BJ (cell line): ENCODE measurements around the gene CACNB3. TPM values are rescaled to one million over a fixed set of nuclear protein-coding genes. Genes with fewer than 3 reads are reported as not detected.
A peak's percentile ranks its signal among the peaks of the same experiment; 100 is the strongest.
"Not testable (repeated sequence)": the region's sequence is repeated elsewhere in the genome, so short reads cannot be mapped to it uniquely, and the experiment has no call there.

Experiments used
- CTCF ChIA-PET: fragments of 350-600 bp; formaldehyde crosslinking; extraction: SDS; loops from one replicate; lab custom pipeline; 2021; ENCODE audit warnings: antibody characterized with exemption, inconsistent platforms; lab: Yijun Ruan, JAX
- POLR2A ChIA-PET: fragments of 300-600 bp; sonication (Branson Sonifier 250); formaldehyde crosslinking; extraction: SDS; loops from one replicate; lab custom pipeline; 2021; ENCODE audit warnings: antibody characterized with exemption; lab: Charles Lee
- DNase-seq: peaks from one replicate; pipeline ENCODE4 v3.0.0-alpha.2; 2011; ENCODE audit warnings: low read depth
- H3K27me3 ChIP-seq: 2 replicates; pipeline ENCODE4 v1.6.0; 2011; ENCODE audit warnings: low read length; ENCODE audit not compliant: control insufficient read depth, insufficient read depth
- H3K36me3 ChIP-seq: 2 replicates; pipeline ENCODE4 v1.5.1; 2011; ENCODE audit warnings: low read length; ENCODE audit not compliant: control insufficient read depth, insufficient read depth
- H3K4me3 ChIP-seq: 2 replicates; pipeline ENCODE4 v1.5.1; 2011; ENCODE audit warnings: low read depth, mild to moderate bottlenecking, control low read depth, low read length
- polyA plus RNA-seq: library from polyadenylated mRNA; depleted of rRNA; stranded (reverse); fragments of >200 nt; gene quantifications from 2 replicates; pipeline ENCODE4 v1.2.3, GENCODE V29; 2011
- TF ChIP-seq, protein P1 (sequence below): IDR thresholded peaks from 2 replicates; pipeline ENCODE4 v1.5.1; 2011; ENCODE audit warnings: low read depth, mild to moderate bottlenecking, control low read depth, inconsistent platforms, low read length, moderate library complexity; ENCODE audit not compliant: insufficient read depth

Gene CACNB3
- polyA plus RNA-seq, 1 experiment = 48.2 TPM

DNA sequence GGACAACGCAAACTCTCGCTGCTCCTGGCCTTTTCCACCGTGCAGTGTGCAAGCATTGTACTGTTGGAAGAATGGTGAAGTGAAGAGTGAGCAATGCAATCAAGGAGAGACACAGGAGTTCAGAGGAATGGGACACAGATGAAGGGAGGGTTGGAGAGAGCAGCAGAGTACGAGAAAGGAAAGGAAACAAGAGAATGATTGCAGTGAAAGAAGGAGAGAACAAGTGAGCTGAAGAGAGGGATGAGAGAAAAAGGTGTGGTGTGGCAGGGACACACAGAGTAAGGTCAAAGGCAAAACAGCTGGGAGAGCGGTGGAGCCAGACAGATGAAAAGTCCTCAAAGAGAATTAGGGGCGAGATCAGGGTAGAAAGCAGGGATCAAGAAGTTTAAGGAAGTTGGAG lies 13.0 kb downstream of the CACNB3 start:
- POLR2A ChIA-PET = no interaction called here
- peaks cover 57% of the 10 kb centered on the region for H3K36me3 ChIP-seq
- no peaks in the 10 kb centered on the region for H3K27me3 ChIP-seq

DNA sequence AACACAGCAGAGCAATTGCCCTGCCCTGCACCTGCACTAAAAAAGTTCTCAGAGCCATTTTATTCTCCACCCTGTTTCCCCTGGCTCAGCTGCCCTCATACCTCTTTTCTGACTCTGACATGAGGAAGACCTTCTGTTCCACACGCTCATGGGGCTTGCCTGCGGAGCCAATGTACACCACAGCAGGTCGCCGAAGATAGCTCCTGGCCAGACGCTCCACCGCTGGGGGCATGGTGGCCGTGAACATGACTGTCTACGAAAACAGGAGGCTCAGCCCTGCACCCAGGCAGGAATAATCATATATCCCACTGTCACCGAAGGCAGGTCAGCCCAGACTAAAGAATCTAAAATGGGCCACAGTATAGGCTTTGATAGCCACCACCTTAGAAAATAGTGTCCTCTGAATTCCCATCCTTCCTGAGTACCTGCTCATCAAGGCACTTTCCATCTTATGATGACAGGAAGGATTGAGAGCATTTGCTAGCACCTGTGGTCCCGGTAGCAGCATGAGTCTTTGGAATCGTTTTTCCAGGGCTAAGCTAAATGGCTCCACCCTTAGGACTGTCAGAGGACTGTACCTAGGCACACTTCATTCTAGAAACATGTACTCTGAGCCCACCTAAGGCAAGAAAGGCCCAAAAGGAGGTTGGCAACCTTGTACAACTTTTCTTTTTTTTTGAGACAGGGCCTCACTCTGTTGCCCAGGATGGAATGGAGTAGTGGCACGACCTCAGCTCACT lies 14.2 kb downstream of the CACNB3 start:
- ChIA-PET POLR2A (no interaction called here), CTCF (interaction anchor here (0.7 to 4.8 kb wide), 4 partner anchors 18 to 58 kb away, joined by 3 to 18 read pairs (median 4); no protein-coding TSS in a partner anchor)
- peaks cover 57% of the 10 kb centered on the region for H3K36me3 ChIP-seq
- DNase-seq = no peak
- TF ChIP-seq, protein P1, sequence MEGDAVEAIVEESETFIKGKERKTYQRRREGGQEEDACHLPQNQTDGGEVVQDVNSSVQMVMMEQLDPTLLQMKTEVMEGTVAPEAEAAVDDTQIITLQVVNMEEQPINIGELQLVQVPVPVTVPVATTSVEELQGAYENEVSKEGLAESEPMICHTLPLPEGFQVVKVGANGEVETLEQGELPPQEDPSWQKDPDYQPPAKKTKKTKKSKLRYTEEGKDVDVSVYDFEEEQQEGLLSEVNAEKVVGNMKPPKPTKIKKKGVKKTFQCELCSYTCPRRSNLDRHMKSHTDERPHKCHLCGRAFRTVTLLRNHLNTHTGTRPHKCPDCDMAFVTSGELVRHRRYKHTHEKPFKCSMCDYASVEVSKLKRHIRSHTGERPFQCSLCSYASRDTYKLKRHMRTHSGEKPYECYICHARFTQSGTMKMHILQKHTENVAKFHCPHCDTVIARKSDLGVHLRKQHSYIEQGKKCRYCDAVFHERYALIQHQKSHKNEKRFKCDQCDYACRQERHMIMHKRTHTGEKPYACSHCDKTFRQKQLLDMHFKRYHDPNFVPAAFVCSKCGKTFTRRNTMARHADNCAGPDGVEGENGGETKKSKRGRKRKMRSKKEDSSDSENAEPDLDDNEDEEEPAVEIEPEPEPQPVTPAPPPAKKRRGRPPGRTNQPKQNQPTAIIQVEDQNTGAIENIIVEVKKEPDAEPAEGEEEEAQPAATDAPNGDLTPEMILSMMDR = no peak
- no peaks in the 10 kb centered on the region for H3K27me3 ChIP-seq
- no peak overlapping the region for H3K4me3 ChIP-seq

More for the DNA sequence above, 13.0 kb downstream of the CACNB3 start:
- DNase-seq = no peak
- H3K4me3 ChIP-seq = no peak overlapping the region
- CTCF ChIA-PET = interaction anchor here (4.8 to 4.9 kb wide), 2 partner anchors 16 to 21 kb away, joined by 17 to 18 read pairs; partner anchors contain the start of gene DDX23
- TF ChIP-seq, protein P1 = no peak

DNA sequence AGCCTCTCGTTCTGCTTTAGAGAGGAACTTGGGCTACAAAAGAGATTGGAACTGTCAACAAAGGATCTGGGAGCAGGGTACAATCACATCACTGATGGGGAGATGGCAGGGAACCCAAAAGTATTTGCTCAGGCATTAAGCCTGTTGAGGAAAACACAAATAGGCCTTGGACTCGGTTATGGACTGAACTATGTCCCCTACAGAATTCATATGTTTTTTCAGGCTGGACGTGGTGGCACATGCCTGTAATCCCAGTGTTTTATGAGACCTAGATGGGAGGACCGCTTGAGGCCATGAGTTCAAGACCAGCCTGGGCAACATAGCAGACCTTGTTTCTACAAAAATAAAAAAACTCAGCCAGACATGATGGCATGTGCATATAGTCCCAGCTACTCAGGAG lies 19.8 kb downstream of the CACNB3 start:
- DNase-seq = no peak
- TF ChIP-seq, protein P1 = no peak
- Histone ChIP-seq H3K27me3 (no peaks in the 10 kb centered on the region), H3K4me3 (no peak overlapping the region), H3K36me3 (peaks cover 37% of the 10 kb centered on the region)
- POLR2A ChIA-PET = no interaction called here
- CTCF ChIA-PET = interaction anchor here (1.3 kb wide), 1 partner anchor 15 kb away, joined by 5 read pairs; no protein-coding TSS in a partner anchor

DNA sequence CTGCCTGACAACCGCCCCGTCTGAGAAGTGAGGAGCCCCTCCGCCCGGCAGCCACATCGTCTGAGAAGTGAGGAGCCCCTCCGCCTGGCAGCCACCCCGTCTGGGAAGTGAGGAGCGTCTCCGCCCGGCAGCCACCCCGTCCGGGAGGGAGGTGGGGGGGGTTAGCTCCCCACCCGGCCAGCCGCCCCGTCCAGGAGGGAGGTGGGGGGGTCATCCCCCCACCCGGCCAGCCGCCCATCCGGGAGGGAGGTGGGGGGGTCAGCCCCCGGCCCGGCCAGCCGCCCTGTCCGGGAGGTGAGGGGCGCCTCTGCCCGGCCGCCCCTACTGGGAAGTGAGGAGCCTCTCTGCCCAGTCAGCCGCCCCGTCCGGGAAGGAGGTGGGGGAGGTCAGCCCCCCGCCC lies 23.7 kb downstream of the CACNB3 start:
- H3K36me3 ChIP-seq = peaks cover 32% of the 10 kb centered on the region
- H3K4me3 ChIP-seq, H3K27me3 ChIP-seq, DNase-seq, CTCF ChIA-PET, POLR2A ChIA-PET: not testable (repeated sequence)

DNA sequence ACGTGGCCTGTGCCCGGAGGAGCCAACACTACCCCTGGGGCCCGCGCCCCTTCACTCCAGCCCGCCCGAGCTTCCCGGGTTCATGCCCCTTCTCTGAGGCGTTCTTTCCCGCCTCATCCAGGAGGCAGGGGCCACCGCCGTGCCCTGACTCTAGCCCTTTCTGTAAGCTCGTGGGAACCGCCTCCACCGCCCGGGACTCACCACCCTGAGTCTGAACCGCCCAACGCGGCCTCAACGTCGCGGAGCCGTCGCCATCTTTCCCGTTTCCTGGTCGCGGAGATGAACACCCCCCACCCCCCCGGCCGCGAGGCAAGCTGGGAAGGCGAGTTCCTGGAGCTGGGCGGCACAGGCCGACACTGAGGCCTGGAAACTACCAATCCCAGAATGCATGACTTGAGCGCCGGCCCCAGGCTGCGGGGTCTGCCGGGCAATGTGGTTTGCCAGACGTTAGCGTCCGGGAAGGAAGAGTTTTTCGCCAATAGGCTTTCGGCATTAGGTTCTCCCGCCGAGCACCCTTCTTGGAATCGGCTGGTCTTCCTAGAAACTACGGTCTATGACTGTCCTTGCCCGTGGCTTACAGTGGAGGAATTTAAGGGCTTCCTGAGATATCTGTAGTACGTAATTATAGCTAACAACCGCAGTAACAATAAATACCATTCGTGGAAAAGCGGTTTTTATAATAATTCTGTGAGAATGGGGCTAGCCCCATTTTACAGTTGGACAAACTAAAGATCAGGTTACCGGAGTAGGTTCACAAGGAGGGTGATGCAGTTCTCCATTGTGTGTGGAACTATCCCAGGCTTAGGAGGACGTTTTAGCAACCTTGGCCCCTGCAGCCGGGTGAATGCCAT lies 33.8 kb downstream of the CACNB3 start, which contains the start of gene DDX23:
DDX23 (minus strand) TSS at position 281 of the 851 bp plus-strand sequence. CDS start 6,381 bp downstream, outside the sequence.
- ChIA-PET CTCF (interaction anchor here (0.9 to 14.0 kb wide), 31 partner anchors 11 to 257 kb away, joined by 3 to 243 read pairs (median 10); partner anchors contain the start of genes DDN, FKBP11, RND1 and WNT1), POLR2A (interaction anchor here (0.6 kb wide), 1 partner anchor 155 kb away, joined by 4 read pairs; no protein-coding TSS in a partner anchor)
- Histone ChIP-seq H3K27me3 (peaks cover 4% of the 10 kb centered on the region; the same call in 1 of the 2 replicates), H3K4me3 (peak within 1 kb of the TSS; percentile 93), H3K36me3 (no peaks in the 10 kb centered on the region; the same call in 1 of the 2 replicates)
- TF ChIP-seq, protein P1 = no peak
- peak; percentile 91 for DNase-seq
